IMR-90 (cell line): ENCODE results near the gene SAG. TPM values are rescaled to one million over a fixed set of nuclear protein-coding genes. Genes with fewer than 3 reads are reported as not detected.

Source experiments
- ATAC-seq: fragments of 200-7000 bp; cut with Tn5 transposase; 2 replicates; pipeline ENCODE4 v1.9.1; 2020; ENCODE audit warnings: low read depth, mild to moderate bottlenecking, moderate library complexity
- BruUV-seq: library from RNA; stranded (reverse); fragments of 400-500 nt; replicated peaks from 2 replicates; lab custom pipeline; 2021; lab: Mats Ljungman, UMichigan
- CTCF ChIA-PET: fragments of 300-600 bp; formaldehyde crosslinking; extraction: SDS; loops from one replicate; lab custom pipeline; 2021; ENCODE audit warnings: antibody characterized with exemption; lab: Yijun Ruan, JAX
- POLR2A ChIA-PET: fragments of 300-600 bp; sonication (Branson Sonifier 250); formaldehyde crosslinking; loops from one replicate; lab custom pipeline; 2022; ENCODE audit warnings: antibody characterized with exemption; ENCODE audit not compliant: unreplicated experiment; lab: Charles Lee
- DNase-seq: peaks from one replicate; pipeline ENCODE4 v3.0.0; 2013
- H2AFZ ChIP-seq: replicated peaks from 2 replicates; pipeline ENCODE3; 2013; ENCODE audit warnings: low read length, mild to moderate bottlenecking; ENCODE audit not compliant: poor library complexity
- H2AK5ac ChIP-seq: 2 replicates; pipeline ENCODE4 v1.6.1; 2013; ENCODE audit warnings: low read depth, low read length, inconsistent platforms
- H2AK9ac ChIP-seq: replicated peaks from 2 replicates; pipeline ENCODE3; 2013; ENCODE audit warnings: mild to moderate bottlenecking, low read depth, low read length, moderate library complexity; ENCODE audit not compliant: poor library complexity
- H2BK120ac ChIP-seq: 2 replicates; pipeline ENCODE4 v1.6.1; 2013; ENCODE audit warnings: low read depth, low read length, inconsistent platforms
- H2BK15ac ChIP-seq: 3 replicates; pipeline ENCODE4 v1.6.1; 2013; ENCODE audit warnings: low read depth, low read length, inconsistent platforms
- H2BK20ac ChIP-seq: 2 replicates; pipeline ENCODE4 v1.6.1; 2013; ENCODE audit warnings: low read depth, mild to moderate bottlenecking, inconsistent platforms, low read length, moderate library complexity
- H2BK5ac ChIP-seq: 2 replicates; pipeline ENCODE4 v1.6.1; 2013; ENCODE audit warnings: mild to moderate bottlenecking, low read depth, low read length, inconsistent platforms; ENCODE audit not compliant: poor library complexity, severe bottlenecking
- H3K14ac ChIP-seq: replicated peaks from 2 replicates; pipeline ENCODE4 v1.6.1; 2013; ENCODE audit warnings: low read depth, low read length, inconsistent platforms
- H3K18ac ChIP-seq: 2 replicates; pipeline ENCODE4 v1.6.1; 2013; ENCODE audit warnings: low read depth, low read length, control low read depth
- H3K23ac ChIP-seq: 2 replicates; pipeline ENCODE4 v1.6.1; 2013; ENCODE audit warnings: low read depth, low read length, inconsistent platforms
- H3K27ac ChIP-seq: 2 replicates; pipeline ENCODE4 v1.5.1; 2013; ENCODE audit warnings: mild to moderate bottlenecking, control low read depth, low read length; ENCODE audit not compliant: insufficient read depth
- H3K27me3 ChIP-seq: 2 replicates; pipeline ENCODE4 v1.6.1; 2013; ENCODE audit warnings: low read length; ENCODE audit not compliant: control insufficient read depth, insufficient read depth
- H3K36me3 ChIP-seq: 2 replicates; pipeline ENCODE4 v1.6.1; 2013; ENCODE audit warnings: low read length, mixed read lengths; ENCODE audit not compliant: control insufficient read depth, insufficient read depth
- H3K4ac ChIP-seq: 2 replicates; pipeline ENCODE4 v1.6.1; 2013; ENCODE audit warnings: low read depth, low read length, inconsistent platforms
- H3K4me1 ChIP-seq: 2 replicates; pipeline ENCODE4 v1.6.1; 2013; ENCODE audit warnings: low read length, mixed read lengths; ENCODE audit not compliant: control insufficient read depth, insufficient read depth
- H3K4me2 ChIP-seq: 2 replicates; pipeline ENCODE4 v1.6.1; 2013; ENCODE audit warnings: low read depth, mild to moderate bottlenecking, control low read depth, low read length, moderate library complexity
- H3K4me3 ChIP-seq: 2 replicates; pipeline ENCODE4 v1.5.1; 2013; ENCODE audit warnings: low read depth, mild to moderate bottlenecking, control low read depth, low read length, moderate library complexity; ENCODE audit not compliant: insufficient read depth
- H3K56ac ChIP-seq: 2 replicates; pipeline ENCODE4 v1.6.1; 2013; ENCODE audit warnings: low read length, inconsistent platforms; ENCODE audit not compliant: insufficient read depth; ENCODE audit errors: extremely low read depth
- H3K79me1 ChIP-seq, 2 experiments: 2 replicates each; pipeline ENCODE4 v1.6.1; 2013; ENCODE audit warnings: low read length in 2 of 2, inconsistent platforms in 1 of 2, low read depth in 1 of 2
- H3K9ac ChIP-seq: 2 replicates; pipeline ENCODE4 v1.6.1; 2013; ENCODE audit warnings: low read depth, low read length, control low read depth
- H3K9me1 ChIP-seq: 2 replicates; pipeline ENCODE4 v1.6.1; 2013; ENCODE audit warnings: low read length, inconsistent platforms; ENCODE audit not compliant: insufficient read depth
- H3K9me3 ChIP-seq: 2 replicates; pipeline ENCODE4 v1.6.1; 2013; ENCODE audit warnings: low read length; ENCODE audit not compliant: control insufficient read depth, insufficient read depth
- H4K20me1 ChIP-seq: 2 replicates; pipeline ENCODE4 v1.6.1; 2013; ENCODE audit warnings: low read length, inconsistent platforms; ENCODE audit not compliant: insufficient read depth
- H4K5ac ChIP-seq: 2 replicates; pipeline ENCODE4 v1.6.1; 2013; ENCODE audit warnings: mild to moderate bottlenecking, low read depth, low read length, control low read depth
- H4K8ac ChIP-seq, 2 experiments: 2 replicates each; pipeline ENCODE4 v1.6.1; 2013; ENCODE audit warnings: low read depth in 2 of 2, low read length in 2 of 2, control low read depth in 1 of 2, inconsistent platforms in 1 of 2
- H4K91ac ChIP-seq: 2 replicates; pipeline ENCODE4 v1.6.1; 2013; ENCODE audit warnings: low read depth, low read length, inconsistent platforms; ENCODE audit not compliant: insufficient read depth
- CHD1 ChIP-seq: IDR thresholded peaks from 2 replicates; pipeline ENCODE4 v1.6.1; 2012; ENCODE audit warnings: low read depth, low read length, improper control_type of control experiment
- MXI1 ChIP-seq: IDR thresholded peaks from 2 replicates; pipeline ENCODE4 v1.6.1; 2012; ENCODE audit warnings: low read depth, mild to moderate bottlenecking, low read length, moderate library complexity, borderline replicate concordance
- NFE2L2 ChIP-seq: fragments of 150-350 bp; IDR thresholded peaks from 2 replicates; pipeline ENCODE4 v1.6.1; 2016; ENCODE audit warnings: low read depth, mild to moderate bottlenecking, low read length
- POLR2A ChIP-seq: IDR thresholded peaks from 2 replicates; pipeline ENCODE4 v1.6.1; 2012; ENCODE audit warnings: mild to moderate bottlenecking, low read depth, low read length
- SMC3 ChIP-seq: fragments of 150-350 bp; IDR thresholded peaks from 2 replicates; pipeline ENCODE4 v1.6.1; 2016; ENCODE audit warnings: low read depth, mild to moderate bottlenecking, antibody characterized with exemption, low read length, moderate library complexity
- WGBS, 2 experiments: methylation state at CpG; one replicate each; pipeline versions ENCODE4 v1.1.5 to v1.1.7; 2013; ENCODE audit warnings: missing lambda C conversion rate in 2 of 2; ENCODE audit not compliant: insufficient read length in 1 of 2; ENCODE audit errors: extremely low coverage in 2 of 2; 5-methylcytosine and 5-hydroxymethylcytosine counted together
- dilution Hi-C: fragments of 300-500 bp; cut with HindIII; formaldehyde crosslinking; loops from one replicate; pipeline ENCODE4 v1.14.3; 2018; ENCODE audit warnings: low sequenced_read_pairs; ENCODE audit not compliant: unreplicated experiment
- in situ Hi-C: fragments of 300-500 bp; cut with MboI; formaldehyde crosslinking; loops from 3 replicates; pipeline ENCODE4 v1.14.3; 2019; ENCODE audit warnings: low sequenced_read_pairs, inconsistent platforms, mixed read lengths
- intact Hi-C: fragments of 100-400 bp; cut with micrococcal nuclease; formaldehyde crosslinking; loops from 2 replicates; pipeline ENCODE4 v1.10.0; 2022
- polyA plus RNA-seq, 3 experiments: library from polyadenylated mRNA; depleted of rRNA; stranded (reverse); fragments of >200 nt; gene quantifications; 2 replicates each; pipeline ENCODE4 v1.2.3, GENCODE V29; 2012; ENCODE audit warnings: low replicate concordance in 1 of 3
- total RNA-seq: library from RNA; depleted of rRNA; stranded (reverse); fragments of >200 nt; gene quantifications from 2 replicates; pipeline ENCODE4 v1.2.3, GENCODE V29; 2012
- TF ChIP-seq, protein P1 (sequence below): fragments of 150-350 bp; IDR thresholded peaks from 2 replicates; pipeline ENCODE4 v1.6.1; 2017; ENCODE audit warnings: mild to moderate bottlenecking, antibody characterized with exemption, low read length, low read depth
- TF ChIP-seq, protein P2 (sequence below): conservative IDR thresholded peaks from 2 replicates; pipeline ENCODE4 v1.5.1; 2012; ENCODE audit warnings: mild to moderate bottlenecking, low read depth, low read length, improper control_type of control experiment

The SAG gene
- total and polyA plus RNA-seq, 2 of the 4 experiments (the other 2 are of a cell fraction), result not detected

DNA sequence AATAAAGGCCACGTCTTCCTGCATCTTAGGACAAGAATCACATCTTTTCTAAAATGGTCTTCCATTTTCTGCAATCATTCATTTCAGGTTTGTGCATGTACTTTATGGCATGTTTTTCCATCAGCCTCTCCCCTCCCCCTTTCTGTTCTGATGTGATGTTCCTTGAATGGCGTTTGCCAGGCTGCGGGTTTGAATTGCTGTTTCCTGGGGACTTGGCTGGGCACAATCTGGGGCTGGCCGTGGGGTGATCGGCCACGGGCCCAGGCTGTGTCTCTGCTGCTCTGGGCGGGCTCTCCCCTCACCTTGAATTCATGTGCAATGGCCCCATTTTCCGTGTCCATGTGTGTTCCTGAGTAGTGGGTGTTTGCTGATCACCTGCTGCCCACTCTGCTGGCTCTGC is 61.8 kb downstream of the SAG start:
- ATAC-seq (no peak), DNase-seq (no peak)
- Histone ChIP-seq H3K56ac (no peak overlapping the region), H3K27me3 (no peaks in the 10 kb centered on the region), H3K9me3 (no peaks in the 10 kb centered on the region), H3K4ac (no peak overlapping the region), H2BK5ac (no peak overlapping the region), H3K9me1 (no peaks in the 10 kb centered on the region; the same call in 1 of the 2 replicates), H3K79me1 (peaks cover 9 to 23% of the 10 kb centered on the region in 2 experiments), H3K14ac (no peak overlapping the region), H2AK9ac (no peak overlapping the region), H3K4me3 (no peak overlapping the region), H4K8ac (no peak overlapping the region; a peak in 1 of 4 replicates), H4K5ac (no peak overlapping the region), H4K20me1 (peaks cover 4% of the 10 kb centered on the region; the same call in 1 of the 2 replicates), H3K36me3 (peaks cover 1% of the 10 kb centered on the region; the same call in 1 of the 2 replicates), H2BK20ac (no peak overlapping the region), H3K18ac (no peak overlapping the region), H2AK5ac (no peak overlapping the region), H2AFZ (no peak overlapping the region), H3K4me1 (no peaks in the 10 kb centered on the region; the same call in 1 of the 2 replicates), H3K9ac (no peak overlapping the region), H2BK120ac (no peak overlapping the region), H4K91ac (no peak overlapping the region), H2BK15ac (no peak overlapping the region), H3K4me2 (no peak overlapping the region), H3K23ac (no peak overlapping the region), H3K27ac (no peak overlapping the region)
- in situ Hi-C loops, result no loop called here
- no CpG with 5 or more reads among the region's 8 CpGs for WGBS, 2 experiments
- POLR2A ChIA-PET, result interaction anchor here (0.6 kb wide), 1 partner anchor 1495 kb away, joined by 13 read pairs; no protein-coding TSS in a partner anchor
- no TSS peak for BruUV-seq
- no peak for TF ChIP-seq MXI1
- no peak for TF ChIP-seq POLR2A
- no peak for TF ChIP-seq NFE2L2
- TF ChIP-seq SMC3, result no peak
- no peak for TF ChIP-seq CHD1
- TF ChIP-seq, protein P1, sequence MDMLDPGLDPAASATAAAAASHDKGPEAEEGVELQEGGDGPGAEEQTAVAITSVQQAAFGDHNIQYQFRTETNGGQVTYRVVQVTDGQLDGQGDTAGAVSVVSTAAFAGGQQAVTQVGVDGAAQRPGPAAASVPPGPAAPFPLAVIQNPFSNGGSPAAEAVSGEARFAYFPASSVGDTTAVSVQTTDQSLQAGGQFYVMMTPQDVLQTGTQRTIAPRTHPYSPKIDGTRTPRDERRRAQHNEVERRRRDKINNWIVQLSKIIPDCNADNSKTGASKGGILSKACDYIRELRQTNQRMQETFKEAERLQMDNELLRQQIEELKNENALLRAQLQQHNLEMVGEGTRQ, result no peak
- TF ChIP-seq, protein P2, sequence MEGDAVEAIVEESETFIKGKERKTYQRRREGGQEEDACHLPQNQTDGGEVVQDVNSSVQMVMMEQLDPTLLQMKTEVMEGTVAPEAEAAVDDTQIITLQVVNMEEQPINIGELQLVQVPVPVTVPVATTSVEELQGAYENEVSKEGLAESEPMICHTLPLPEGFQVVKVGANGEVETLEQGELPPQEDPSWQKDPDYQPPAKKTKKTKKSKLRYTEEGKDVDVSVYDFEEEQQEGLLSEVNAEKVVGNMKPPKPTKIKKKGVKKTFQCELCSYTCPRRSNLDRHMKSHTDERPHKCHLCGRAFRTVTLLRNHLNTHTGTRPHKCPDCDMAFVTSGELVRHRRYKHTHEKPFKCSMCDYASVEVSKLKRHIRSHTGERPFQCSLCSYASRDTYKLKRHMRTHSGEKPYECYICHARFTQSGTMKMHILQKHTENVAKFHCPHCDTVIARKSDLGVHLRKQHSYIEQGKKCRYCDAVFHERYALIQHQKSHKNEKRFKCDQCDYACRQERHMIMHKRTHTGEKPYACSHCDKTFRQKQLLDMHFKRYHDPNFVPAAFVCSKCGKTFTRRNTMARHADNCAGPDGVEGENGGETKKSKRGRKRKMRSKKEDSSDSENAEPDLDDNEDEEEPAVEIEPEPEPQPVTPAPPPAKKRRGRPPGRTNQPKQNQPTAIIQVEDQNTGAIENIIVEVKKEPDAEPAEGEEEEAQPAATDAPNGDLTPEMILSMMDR, result no peak
- dilution Hi-C loops, result no loop called here
- intact Hi-C loops, result no loop called here
- CTCF ChIA-PET, result interaction anchor here (0.7 kb wide), 1 partner anchor 254 kb away, joined by 3 read pairs; no protein-coding TSS in a partner anchor
